22Rv1 (cell line): ENCODE measurements around the gene NAPA.

Experiments
- H3K27ac ChIP-seq: fragments of 450-650 bp; 2 replicates; pipeline ENCODE4 v1.5.1; 2017
- ZFX ChIP-seq: fragments of 450-650 bp; IDR thresholded peaks from 2 replicates; pipeline ENCODE4 v1.6.1; 2017; ENCODE audit warnings: antibody characterized with exemption, borderline replicate concordance
- TF ChIP-seq, protein P1 (sequence below): fragments of 450-650 bp; IDR thresholded peaks from 2 replicates; pipeline ENCODE4 v1.5.1; 2017; ENCODE audit warnings: mild to moderate bottlenecking

NAPA gene

DNA sequence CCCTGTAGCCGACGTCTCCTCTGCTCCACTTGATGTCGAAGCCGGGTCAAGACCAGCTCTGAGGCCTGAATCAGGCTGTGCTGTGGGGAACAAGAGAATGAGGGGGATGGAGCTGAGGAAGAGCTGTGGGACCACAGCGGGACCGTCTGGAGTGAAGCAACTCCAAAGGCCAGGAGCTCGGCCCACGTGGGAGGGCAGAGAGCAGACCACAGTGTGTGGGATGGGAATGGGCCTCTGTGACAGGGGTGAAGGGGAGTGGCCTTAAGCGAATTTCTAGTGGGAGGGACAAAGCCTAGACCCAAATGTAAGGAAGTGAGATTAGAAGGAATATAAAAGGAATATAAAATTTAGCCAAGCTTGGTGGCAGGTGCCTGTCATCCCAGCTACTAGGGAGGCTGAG, 39.4 kb downstream of the NAPA start:
- no peak overlapping the region for H3K27ac ChIP-seq
- no peak for TF ChIP-seq ZFX
- TF ChIP-seq, protein P1, sequence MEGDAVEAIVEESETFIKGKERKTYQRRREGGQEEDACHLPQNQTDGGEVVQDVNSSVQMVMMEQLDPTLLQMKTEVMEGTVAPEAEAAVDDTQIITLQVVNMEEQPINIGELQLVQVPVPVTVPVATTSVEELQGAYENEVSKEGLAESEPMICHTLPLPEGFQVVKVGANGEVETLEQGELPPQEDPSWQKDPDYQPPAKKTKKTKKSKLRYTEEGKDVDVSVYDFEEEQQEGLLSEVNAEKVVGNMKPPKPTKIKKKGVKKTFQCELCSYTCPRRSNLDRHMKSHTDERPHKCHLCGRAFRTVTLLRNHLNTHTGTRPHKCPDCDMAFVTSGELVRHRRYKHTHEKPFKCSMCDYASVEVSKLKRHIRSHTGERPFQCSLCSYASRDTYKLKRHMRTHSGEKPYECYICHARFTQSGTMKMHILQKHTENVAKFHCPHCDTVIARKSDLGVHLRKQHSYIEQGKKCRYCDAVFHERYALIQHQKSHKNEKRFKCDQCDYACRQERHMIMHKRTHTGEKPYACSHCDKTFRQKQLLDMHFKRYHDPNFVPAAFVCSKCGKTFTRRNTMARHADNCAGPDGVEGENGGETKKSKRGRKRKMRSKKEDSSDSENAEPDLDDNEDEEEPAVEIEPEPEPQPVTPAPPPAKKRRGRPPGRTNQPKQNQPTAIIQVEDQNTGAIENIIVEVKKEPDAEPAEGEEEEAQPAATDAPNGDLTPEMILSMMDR: no peak

DNA sequence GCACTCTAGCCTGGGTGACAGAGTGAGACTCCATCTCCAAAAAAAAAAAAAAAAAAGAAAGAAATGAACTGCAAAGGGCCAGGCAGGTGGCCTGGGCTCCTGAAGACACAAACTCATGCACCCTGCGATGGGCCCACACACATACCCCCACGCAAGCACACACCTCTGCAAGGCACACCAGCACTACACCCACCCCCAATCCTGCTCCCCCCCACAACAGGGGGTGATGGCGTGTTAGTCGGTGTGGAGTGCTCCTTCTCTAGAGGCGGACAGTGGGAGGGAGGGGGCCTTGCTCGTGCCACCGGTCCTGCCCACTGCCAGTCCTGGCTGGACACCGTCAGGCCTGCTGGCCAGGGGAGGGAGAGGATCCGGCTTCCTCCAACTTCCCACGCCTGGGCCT, 41.5 kb downstream of the NAPA start:
- no peak overlapping the region for H3K27ac ChIP-seq
- TF ChIP-seq, protein P1: no peak
- no peak for TF ChIP-seq ZFX

DNA sequence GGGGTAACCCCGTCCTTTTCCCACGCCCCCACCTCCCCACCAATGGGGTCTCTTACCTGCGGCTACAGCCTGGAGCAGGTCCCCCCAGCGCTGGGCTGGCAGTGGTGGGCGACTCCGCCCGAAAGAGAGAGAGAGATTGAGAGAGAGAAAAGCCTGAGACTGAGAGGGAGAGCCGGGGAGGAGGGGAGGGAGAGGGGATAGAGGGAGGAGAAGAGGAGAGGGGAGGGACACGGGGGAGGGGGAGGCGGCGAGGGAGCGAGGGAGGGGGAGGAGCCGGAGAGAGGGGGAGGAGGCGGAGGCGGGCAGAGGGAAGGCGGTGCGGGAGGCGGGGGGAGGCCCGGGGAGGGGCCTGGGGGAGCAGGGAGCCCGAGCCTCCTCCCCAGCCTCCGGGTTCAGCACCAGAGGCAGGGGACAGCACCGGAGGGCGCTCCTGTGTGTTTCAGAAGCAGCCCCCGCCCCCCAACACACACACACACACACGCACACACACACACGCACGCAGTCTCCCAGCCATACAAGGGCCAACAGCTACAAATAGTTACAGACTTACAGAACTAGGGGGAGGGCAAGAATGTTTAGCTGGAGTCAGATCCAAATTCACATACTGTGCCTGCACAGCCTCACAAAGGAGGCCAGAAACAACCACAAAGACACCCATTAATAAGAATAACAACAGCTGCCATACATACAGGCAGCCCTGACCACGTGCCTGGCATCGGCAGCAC, 43.0 kb downstream of the NAPA start, which contains the start of gene SLC8A2:
SLC8A2 (minus strand) TSS at position 161 of the 725 bp plus-strand sequence. CDS start 5,490 bp downstream, outside the sequence.
- H3K27ac ChIP-seq: no peak within 1 kb of the TSS
- no peak for TF ChIP-seq ZFX
- TF ChIP-seq, protein P1: no peak

DNA sequence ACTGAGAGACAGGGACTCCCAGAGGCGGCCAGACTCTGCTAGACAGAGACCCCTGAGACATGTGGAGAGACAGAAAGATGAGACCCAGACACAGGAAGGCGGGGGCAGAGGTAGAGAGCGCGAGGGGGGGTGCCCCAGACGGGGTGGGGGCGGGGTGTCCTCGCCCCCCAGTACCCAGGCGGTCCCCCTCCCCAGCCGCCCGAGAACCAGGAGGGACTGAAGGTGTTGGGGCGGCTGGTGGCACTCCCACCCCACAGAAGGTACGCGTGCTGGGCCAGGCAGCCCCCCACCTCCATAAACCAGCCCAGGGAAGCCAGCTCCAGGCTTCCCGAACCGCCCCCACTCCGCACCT, 43.5 kb downstream of the NAPA start:
- no peak overlapping the region for H3K27ac ChIP-seq
- no peak for TF ChIP-seq ZFX
- TF ChIP-seq, protein P1: no peak

DNA sequence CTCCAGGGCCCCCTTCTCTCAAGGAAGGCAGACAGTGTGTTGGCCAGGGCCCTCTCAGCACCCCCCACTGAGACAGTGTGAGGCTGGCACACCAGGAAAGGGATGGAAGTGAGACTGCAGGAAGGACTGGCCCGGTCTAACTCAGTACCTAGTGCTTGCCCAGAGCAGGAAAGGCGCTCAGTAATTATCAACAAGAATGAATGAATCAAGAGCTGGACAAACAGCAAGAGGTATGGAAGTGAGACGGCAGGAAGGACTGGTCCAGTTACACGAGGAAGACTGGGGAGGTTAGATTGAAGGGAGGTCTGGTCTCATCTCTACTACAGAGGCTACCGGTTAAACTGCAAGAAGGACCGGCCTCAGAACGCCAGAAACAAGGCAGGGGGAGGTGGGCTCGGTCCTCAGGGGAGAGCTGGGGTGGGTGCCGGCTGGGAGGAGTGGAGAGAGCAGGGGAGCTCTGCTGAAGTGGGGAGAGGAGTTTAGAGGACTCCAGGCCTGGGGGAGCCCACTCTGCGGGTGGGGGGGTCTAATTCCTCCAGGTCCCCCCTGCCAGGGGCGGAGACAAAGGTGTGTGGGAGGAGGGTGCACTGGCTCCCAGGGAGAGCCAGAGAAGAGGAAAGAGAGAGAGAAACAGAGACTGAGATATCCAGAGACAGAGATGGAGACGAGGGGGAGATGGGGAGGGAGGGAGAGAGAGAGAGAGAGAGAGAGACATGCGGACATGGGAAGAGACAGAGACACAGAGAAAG, 44.2 kb downstream of the NAPA start:
- H3K27ac ChIP-seq: no peak overlapping the region
- TF ChIP-seq ZFX: no peak
- TF ChIP-seq, protein P1: no peak

DNA sequence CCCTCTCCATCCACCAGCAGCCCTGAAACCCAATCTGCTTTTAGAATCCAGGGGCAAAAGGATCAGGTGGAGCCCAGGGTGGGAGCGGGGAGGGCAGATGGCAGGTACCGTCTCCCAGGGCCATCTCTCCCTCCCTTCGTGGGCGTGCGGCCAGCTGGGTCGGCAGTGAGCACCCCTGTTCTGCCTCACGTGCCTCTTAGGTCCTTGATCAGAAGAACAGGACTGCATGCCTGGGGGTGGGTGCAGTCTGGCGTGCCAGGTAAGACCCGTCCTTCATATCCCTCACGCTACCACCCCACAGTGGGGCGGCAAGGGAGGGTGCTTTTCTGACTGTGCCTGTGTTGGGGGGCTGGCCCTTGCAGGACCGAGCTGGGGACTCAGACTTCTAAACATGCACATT, 45.1 kb downstream of the NAPA start:
- TF ChIP-seq, protein P1: no peak
- no peak for TF ChIP-seq ZFX
- no peak overlapping the region for H3K27ac ChIP-seq

DNA sequence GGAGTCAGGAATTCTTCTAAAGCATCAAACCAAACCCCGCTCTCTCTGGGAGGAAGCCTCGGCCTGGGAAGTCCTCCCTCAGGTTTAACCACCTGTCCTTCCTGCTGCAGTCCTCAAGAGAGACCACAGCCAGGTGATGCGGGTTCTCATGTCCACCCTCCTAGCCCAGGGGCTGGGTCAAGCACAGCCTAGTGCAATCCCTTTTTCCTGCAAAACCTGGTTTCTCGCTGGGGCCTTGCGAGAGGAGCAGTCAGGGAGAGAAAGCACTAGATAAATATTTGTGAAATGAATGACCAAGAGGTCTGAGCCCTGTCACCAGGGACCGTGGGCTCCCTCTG, 45.5 kb downstream of the NAPA start:
- no peak overlapping the region for H3K27ac ChIP-seq
- TF ChIP-seq, protein P1: no peak
